Measurements from ENCODE around the gene TP53I11. TPM values are rescaled to one million over a fixed set of nuclear protein-coding genes. Genes with fewer than 3 reads are reported as not detected.

The TP53I11 gene
- total and polyA plus RNA-seq, 2 of the 13 experiments (the other 11 are each of a cell fraction or from before 2014, with no cell fraction given): not detected

GRCh38 chr11:44903035-44903434 lies 47.6 kb downstream of the TP53I11 start (continued):
- TF ChIP-seq ZNF790 (CRISPR knock-in tag; IDR thresholded peaks at IDR 0.05; ENCODE audit: borderline replicate concordance): no peak

GRCh38 chr11:44901786-44902185 lies 48.9 kb downstream of the TP53I11 start:
- Histone ChIP-seq H3K79me2 (ENCODE audit: insufficient read depth, low read length) (no peaks in the 10 kb centered on the region), H4K20me1 (ENCODE audit: insufficient read depth, low read length) (no peaks in the 10 kb centered on the region), H2AFZ (ENCODE audit: low read length) (no peak overlapping the region), H3K4me1 (ENCODE audit: insufficient read depth, low read length) (no peaks in the 10 kb centered on the region), H3K9me3 (ENCODE audit: low read length) (no peaks in the 10 kb centered on the region), H3K36me3 (replicated peaks in 1 of 2; ENCODE audit: control insufficient read depth in 1 of 2, insufficient read depth in 2 of 2, low read length in 2 of 2) (no peaks in the 10 kb centered on the region), H3K4me3 (replicated peaks in 1 of 3; ENCODE audit: insufficient read depth in 1 of 3, low read depth in 2 of 3, low read length in 3 of 3) (no peak overlapping the region), H3K4me2 (ENCODE audit: low read depth, low read length) (no peak overlapping the region), H3K27ac (ENCODE audit: extremely low read length, insufficient read depth, low read length) (no peak overlapping the region), H3K9ac (ENCODE audit: insufficient read depth, low read depth, low read length) (no peak overlapping the region), H3K27me3 (ENCODE audit: control insufficient read depth in 1 of 2, insufficient read depth in 2 of 2, low read length in 2 of 2) (no peaks in the 10 kb centered on the region; a peak in 2 of 5 replicates)
- CTCF ChIA-PET (ENCODE audit: low intra/inter-chr PET ratio, low total read pairs): no interaction called here
- ATAC-seq: no peak
- DNase-seq (ENCODE audit: low spot score): no peak
- intact Hi-C loops (cut with micrococcal nuclease; ENCODE audit: unreplicated experiment): no loop called here
- 0% methylated on average over 5 of the region's 5 CpGs for WGBS (ENCODE audit: low lambda C conversion rate)
- POLR2A ChIA-PET: no interaction called here
- no TSS peak for BruUV-seq (replicated peaks)
- no peak for FAIRE-seq
- in situ Hi-C loops (cut with HindIII; ENCODE audit: extremely low pct_ligation_motif_present, low pct_unique_long_range_greater_than_20kb): no loop called here
- TF ChIP-seq ZNF639 (CRISPR knock-in tag; conservative IDR thresholded peaks at IDR 0.05) (no peak), ZMYM3 (CRISPR knock-in tag; IDR thresholded peaks at IDR 0.05) (no peak), ZNF329 (CRISPR knock-in tag; IDR thresholded peaks at IDR 0.05; ENCODE audit: low read depth) (no peak), ZNF292 (CRISPR knock-in tag; IDR thresholded peaks at IDR 0.05; ENCODE audit: borderline replicate concordance, low read depth) (no peak), ZNF644 (CRISPR knock-in tag; IDR thresholded peaks at IDR 0.05; ENCODE audit: low read depth) (no peak), ZEB1 (IDR thresholded peaks at IDR 0.05; ENCODE audit: insufficient replicate concordance, low read depth) (no peak), ZNF432 (CRISPR knock-in tag; IDR thresholded peaks at IDR 0.05; ENCODE audit: borderline replicate concordance) (no peak), ZNF672 (CRISPR knock-in tag; IDR thresholded peaks at IDR 0.05) (no peak), POGZ (CRISPR knock-in tag; IDR thresholded peaks at IDR 0.05) (no peak), IKZF4 (CRISPR knock-in tag; IDR thresholded peaks at IDR 0.05; ENCODE audit: borderline replicate concordance, low read depth, not compliant biosample characterization) (no peak), PHF8 (CRISPR knock-in tag; IDR thresholded peaks at IDR 0.05) (no peak), ZNF577 (CRISPR knock-in tag; IDR thresholded peaks at IDR 0.05; ENCODE audit: borderline replicate concordance, low read depth) (no peak), KLF6 (CRISPR knock-in tag; IDR thresholded peaks at IDR 0.05) (no peak), ZNF407 (CRISPR knock-in tag; IDR thresholded peaks at IDR 0.05; ENCODE audit: not compliant biosample characterization) (no peak), SNRNP70 (IDR thresholded peaks at IDR 0.05; ENCODE audit: low read depth, low read length) (no peak)

Data from HepG2 (cell line).